GM15510 (cell line): ENCODE measurements around the gene ARHGEF10L.

Experiments
- POLR2A ChIP-seq: IDR thresholded peaks from 3 replicates; pipeline ENCODE4 v1.6.1; 2011; ENCODE audit warnings: borderline replicate concordance; ENCODE audit not compliant: insufficient read length; ENCODE audit errors: extremely low read depth

The ARHGEF10L gene

GRCh38 chr1:17599291-17599953 is 59.9 kb downstream of the ARHGEF10L start:
- no peak for TF ChIP-seq POLR2A

DNA sequence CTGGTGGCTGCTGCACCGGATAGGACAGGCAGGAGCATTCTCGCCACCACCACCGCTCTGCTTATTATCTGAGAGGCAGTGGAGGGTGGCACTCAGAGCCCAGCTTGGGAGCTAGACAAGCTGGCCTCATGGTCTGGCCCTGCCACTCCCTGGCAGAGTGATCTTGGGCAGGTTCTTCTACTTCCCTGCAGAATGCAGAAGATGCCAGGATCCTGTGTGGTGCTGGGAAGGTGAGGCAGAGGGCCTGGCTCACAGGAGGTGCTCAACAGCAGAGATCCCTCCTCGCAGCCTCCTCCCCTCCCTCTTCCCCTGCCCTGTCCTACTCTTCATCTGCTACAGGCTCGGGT is 60.4 kb downstream of the ARHGEF10L start:
- no peak for TF ChIP-seq POLR2A

GRCh38 chr1:17600321-17600720 is 60.8 kb downstream of the ARHGEF10L start:
- no peak for TF ChIP-seq POLR2A

- no peak for TF ChIP-seq POLR2A
Measured at GRCh38 chr1:17601643-17602382, 62.3 kb downstream of the ARHGEF10L start.

DNA sequence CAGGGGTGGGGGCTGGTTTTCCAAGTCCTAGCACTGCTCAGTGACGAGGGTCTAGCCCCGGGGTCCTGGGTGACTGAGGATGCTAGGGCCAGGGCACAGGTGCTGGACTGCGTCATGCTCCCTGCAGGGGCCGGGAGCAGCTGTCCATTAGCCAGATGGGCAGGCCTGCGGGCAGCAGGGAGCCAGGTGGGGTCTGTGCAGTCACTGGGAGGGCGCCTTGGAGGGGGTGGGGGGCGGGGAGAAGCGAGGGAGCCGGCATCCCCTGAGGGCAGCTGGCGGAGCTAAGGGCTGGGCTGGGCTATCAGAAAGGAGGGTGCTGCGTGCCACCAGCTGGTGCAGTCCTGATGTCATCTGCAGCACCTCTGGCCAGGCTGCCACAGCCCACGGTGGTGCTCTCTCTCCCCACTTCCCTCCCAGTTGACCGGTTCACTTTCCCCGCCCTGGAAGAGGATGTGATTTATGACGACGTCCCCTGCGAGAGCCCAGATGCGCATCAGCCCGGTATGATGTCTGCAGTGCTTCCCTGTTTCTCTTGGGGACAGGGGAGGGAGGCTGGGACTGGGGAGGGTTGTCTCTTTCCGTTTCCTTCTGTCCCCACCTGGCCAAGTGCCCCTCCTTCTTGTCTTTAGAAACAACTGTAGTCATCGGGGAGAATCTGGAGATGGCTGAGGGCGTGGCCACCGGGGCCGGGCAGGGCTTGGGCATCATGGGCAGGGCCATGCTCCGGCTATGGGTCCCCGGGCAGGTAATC is 63.8 kb downstream of the ARHGEF10L start:
- no peak for TF ChIP-seq POLR2A

GRCh38 chr1:17605582-17606344 is 66.3 kb downstream of the ARHGEF10L start:
- TF ChIP-seq POLR2A: no peak

DNA sequence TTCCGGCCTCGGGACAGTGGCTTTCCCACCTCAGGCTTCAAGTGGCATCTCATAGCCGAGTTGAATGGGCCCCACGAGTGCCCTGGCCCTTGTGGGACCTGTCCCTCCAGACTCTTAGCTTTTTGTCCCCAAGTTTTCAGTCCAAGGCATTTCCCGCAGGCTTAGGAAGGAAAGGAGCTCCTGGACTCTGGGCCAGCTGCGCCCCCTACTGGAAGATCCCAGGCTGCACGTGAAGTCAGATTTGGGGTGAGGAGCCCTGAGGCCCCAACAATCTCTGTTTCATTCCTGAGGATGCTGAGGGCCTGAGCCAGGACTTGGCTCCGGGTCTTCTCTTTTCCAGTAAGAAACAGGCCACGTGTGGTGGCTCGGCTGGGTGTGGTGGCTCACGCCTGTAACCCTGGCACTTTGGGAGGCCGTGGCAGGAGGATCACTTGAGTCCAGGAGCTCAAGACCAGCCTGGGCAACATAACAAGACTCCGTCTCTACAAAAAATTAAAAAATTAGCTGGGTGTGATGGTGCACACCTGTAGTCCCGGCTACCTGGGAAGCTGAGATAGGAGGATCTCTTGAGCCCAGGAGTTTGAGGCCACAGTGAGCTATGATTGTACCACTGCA is 67.4 kb downstream of the ARHGEF10L start:
- no peak for TF ChIP-seq POLR2A

DNA sequence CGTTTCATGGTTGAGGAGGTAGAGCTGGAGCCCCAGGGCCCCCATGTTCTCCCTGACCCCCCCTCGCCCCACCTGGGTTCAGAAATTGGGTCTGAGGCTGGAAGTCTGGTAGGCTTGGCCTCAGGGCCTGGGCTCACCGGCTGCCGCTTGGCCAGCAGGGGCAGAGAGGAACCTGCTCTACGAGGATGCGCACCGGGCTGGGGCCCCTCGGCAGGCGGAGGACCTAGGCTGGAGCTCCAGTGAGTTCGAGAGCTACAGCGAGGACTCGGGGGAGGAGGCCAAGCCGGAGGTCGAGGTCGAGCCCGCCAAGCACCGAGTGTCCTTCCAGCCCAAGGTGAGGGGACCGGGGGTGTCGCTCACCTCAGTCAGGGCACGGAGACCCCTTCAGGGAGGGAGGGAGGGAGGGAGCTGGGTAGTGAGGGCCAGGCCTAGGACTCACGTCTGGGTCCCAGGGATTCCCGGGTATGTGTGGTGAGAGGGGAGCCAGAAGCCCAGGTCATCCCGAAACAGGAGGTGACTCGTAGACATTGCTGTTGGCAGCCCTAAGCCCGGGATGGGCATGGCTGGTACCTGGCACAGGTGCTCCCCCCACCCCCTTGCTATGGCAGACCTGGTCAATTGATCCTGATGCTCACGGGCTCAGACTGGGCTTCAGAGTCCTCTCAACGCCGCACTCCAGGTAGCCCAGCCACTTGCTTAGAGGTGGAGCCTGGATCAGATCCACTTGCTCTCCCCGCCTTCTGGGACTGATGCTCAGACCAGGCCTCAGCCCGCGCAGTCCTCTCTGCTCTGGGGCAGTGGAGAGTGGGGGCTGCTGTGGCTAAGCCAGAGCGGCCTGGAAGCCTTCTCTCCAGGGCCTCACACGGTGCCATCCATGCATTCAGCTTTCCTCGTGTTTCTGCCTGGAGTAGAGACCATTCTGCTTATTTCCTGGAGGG is 68.4 kb downstream of the ARHGEF10L start:
- no peak for TF ChIP-seq POLR2A

DNA sequence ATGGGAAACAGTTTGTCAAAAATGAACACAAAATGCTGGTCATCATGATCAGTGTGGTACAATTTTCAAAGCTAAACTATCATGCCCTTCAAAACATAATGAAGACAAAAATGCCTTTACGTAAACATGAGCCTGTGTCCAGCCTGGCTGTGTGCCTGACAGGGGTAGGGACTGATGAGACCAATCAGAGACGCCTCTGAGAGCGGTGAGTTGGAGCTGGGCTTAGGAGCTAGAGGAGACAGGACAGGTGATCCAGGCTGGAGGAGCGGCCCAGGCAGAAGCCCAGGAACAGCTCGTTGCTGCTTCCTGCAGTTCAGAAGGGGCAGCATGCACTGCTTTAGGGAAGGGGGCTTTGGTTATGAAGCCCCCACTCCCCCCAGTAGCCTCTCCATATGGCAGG is 70.0 kb downstream of the ARHGEF10L start:
- no peak for TF ChIP-seq POLR2A

DNA sequence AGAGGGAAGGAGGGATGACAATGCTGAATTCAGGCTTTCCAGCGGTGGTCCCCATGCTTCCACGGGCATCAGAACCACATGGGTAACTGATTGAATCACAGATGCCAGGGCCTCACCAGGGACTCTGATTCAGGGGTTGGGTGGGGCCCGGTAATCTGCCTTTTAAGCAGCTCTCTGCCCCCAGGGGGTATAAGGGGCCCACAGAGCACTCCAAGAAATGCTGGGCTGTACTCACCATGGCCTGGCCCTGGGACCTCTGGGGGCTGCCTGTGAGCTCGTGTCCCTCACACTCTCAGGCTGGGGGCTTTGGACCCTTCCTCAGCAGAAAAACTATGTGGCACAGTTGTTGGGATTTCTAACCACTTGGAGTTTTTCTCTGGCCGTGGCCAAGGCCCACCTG is 70.6 kb downstream of the ARHGEF10L start:
- TF ChIP-seq POLR2A: no peak

DNA sequence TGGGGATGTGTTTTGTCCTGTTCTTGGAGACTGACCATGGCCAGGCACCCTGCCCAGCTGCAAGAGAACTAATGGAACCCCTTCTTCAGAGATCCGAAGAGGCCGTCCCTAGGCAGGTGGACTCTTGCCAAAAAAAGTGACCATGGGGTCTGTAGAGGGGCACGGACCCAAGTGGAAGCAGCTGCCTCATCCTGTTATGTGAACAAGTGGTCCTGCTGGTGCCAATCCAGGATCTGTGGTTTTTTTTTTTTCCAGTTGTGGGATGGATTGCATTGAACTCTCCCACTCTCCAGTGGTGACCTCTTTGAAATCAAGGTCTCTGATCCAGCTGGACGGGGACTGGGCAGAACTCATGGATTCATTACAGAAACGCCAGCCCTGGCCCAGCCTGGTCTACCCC is 71.2 kb downstream of the ARHGEF10L start:
- no peak for TF ChIP-seq POLR2A

DNA sequence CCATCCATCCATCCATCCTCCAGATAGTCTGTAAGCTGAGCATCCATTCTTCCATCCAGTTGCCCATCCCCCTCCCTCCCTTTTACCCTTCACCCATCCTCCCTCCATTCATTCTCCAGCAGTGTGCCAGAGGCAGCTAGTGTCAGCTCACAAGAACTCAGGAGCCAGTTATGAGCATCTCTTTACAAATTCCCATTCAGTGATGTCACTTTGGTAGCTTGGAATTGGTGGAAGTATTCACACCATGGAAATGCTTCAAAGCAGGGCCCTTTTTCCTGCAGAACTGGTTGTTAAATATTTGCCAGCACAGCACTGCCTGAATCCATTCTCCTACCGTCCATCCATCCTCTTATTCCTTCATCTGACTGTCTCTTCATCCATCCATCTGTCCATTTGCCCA is 72.5 kb downstream of the ARHGEF10L start:
- no peak for TF ChIP-seq POLR2A

DNA sequence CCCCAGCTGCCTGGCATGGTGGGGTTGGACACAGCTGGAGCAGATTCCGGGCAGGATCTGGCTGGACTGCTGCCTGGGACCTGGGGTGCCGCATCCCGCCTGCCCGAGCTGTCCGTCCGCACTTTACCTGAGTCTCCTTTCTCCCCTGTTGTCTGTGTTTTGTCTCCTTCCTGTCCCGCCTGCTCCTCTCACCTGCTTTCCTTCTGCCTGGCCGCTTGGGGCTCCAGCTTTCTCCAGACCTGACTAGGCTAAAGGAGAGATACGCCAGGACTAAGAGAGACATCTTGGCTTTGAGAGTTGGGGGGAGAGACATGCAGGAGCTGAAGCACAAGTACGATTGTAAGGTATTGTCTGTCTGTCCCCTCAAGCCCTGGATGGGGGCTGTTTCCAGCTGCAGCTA is 73.3 kb downstream of the ARHGEF10L start:
- no peak for TF ChIP-seq POLR2A
